Measurements from ENCODE around the gene RPS24. TPM values are rescaled to one million over a fixed set of nuclear protein-coding genes. Genes with fewer than 3 reads are reported as not detected.

The RPS24 gene
- total and polyA plus RNA-seq, 9 of the 15 experiments (the other 6 are each of a cell fraction or from before 2014, with no cell fraction given), result 1,947 to 7,307 (median 5,944) TPM

DNA sequence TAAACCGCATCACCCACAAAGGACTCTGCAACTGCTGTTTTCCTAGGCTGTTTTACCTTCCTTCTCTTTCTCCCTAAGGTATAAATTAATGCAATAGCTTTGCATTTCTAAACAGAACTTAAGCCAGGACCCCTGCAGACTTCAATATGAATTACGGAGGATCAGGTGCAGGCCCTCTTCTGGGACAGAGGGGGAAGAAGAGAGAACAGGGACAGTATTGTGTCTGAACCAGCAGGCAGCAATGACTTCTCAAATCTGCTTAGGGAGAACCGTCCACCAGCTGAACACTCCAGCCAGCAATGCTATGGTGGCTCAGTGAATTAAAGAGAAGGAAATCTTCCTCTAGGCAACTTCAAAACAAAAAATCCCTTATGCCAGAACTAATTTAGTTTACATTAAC lies 40.0 kb upstream of the RPS24 start (continued):
- TF ChIP-seq, protein P1, sequence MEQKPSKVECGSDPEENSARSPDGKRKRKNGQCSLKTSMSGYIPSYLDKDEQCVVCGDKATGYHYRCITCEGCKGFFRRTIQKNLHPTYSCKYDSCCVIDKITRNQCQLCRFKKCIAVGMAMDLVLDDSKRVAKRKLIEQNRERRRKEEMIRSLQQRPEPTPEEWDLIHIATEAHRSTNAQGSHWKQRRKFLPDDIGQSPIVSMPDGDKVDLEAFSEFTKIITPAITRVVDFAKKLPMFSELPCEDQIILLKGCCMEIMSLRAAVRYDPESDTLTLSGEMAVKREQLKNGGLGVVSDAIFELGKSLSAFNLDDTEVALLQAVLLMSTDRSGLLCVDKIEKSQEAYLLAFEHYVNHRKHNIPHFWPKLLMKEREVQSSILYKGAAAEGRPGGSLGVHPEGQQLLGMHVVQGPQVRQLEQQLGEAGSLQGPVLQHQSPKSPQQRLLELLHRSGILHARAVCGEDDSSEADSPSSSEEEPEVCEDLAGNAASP (IDR thresholded peaks at IDR 0.05), result no peak
- TF ChIP-seq GTF2A2 (tag; IDR thresholded peaks at IDR 0.05), result no peak
- TF ChIP-seq SMAD3 (CRISPR knock-in tag; conservative IDR thresholded peaks at IDR 0.05), result no peak
- no peak for TF ChIP-seq ERF (CRISPR knock-in tag; IDR thresholded peaks at IDR 0.05)
- no peak for TF ChIP-seq CBX8 (IDR thresholded peaks at IDR 0.05; ENCODE audit: borderline replicate concordance, extremely low read depth, low read depth, low read length, poor library complexity, severe bottlenecking)
- TF ChIP-seq, protein P2, sequence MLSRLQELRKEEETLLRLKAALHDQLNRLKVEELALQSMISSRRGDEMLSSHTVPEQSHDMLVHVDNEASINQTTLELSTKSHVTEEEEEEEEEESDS (CRISPR knock-in tag; IDR thresholded peaks at IDR 0.05), result no peak
- TF ChIP-seq SMARCB1 (IDR thresholded peaks at IDR 0.05; ENCODE audit: insufficient read length, low read depth), result no peak
- TF ChIP-seq, protein P3, sequence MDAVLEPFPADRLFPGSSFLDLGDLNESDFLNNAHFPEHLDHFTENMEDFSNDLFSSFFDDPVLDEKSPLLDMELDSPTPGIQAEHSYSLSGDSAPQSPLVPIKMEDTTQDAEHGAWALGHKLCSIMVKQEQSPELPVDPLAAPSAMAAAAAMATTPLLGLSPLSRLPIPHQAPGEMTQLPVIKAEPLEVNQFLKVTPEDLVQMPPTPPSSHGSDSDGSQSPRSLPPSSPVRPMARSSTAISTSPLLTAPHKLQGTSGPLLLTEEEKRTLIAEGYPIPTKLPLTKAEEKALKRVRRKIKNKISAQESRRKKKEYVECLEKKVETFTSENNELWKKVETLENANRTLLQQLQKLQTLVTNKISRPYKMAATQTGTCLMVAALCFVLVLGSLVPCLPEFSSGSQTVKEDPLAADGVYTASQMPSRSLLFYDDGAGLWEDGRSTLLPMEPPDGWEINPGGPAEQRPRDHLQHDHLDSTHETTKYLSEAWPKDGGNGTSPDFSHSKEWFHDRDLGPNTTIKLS (IDR thresholded peaks at IDR 0.05; ENCODE audit: borderline replicate concordance, low read depth), result no peak
- TF ChIP-seq ESRRA (IDR thresholded peaks at IDR 0.05; ENCODE audit: borderline replicate concordance, low read depth), result no peak
- TF ChIP-seq CEBPB (tag; IDR thresholded peaks at IDR 0.05), result no peak
- TF ChIP-seq, protein P4, sequence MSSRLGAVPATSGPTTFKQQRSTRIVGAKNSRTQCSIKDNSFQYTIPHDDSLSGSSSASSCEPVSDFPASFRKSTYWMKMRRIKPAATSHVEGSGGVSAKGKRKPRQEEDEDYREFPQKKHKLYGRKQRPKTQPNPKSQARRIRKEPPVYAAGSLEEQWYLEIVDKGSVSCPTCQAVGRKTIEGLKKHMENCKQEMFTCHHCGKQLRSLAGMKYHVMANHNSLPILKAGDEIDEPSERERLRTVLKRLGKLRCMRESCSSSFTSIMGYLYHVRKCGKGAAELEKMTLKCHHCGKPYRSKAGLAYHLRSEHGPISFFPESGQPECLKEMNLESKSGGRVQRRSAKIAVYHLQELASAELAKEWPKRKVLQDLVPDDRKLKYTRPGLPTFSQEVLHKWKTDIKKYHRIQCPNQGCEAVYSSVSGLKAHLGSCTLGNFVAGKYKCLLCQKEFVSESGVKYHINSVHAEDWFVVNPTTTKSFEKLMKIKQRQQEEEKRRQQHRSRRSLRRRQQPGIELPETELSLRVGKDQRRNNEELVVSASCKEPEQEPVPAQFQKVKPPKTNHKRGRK (tag; IDR thresholded peaks at IDR 0.05), result no peak
- no peak for TF ChIP-seq BHLHE40 (IDR thresholded peaks at IDR 0.05; ENCODE audit: low read length)

All from K562 (cell line).